HG02798 (cell line): Measurements from ENCODE around the gene INCENP.

ENCODE experiments used
- ATAC-seq: cut with Tn5 transposase; IDR thresholded peaks from one replicate; pipeline ENCODE4 v1.9.1; 2021; ENCODE audit warnings: mild to moderate bottlenecking; ENCODE audit not compliant: unreplicated experiment, poor library complexity

The INCENP gene

GRCh38 chr11:62122076-62122475 is 1.7 kb upstream of the INCENP start:
- ATAC-seq = no peak

GRCh38 chr11:62124186-62125113 is 639 bp downstream of the INCENP start:
- peak; percentile 19 for ATAC-seq

GRCh38 chr11:62125316-62125715 is 1.5 kb downstream of the INCENP start:
- no peak for ATAC-seq

- ATAC-seq = no peak
These were observed 2.1 kb downstream of the INCENP start for GRCh38 chr11:62125881-62126280.

GRCh38 chr11:62127426-62127825 is 3.6 kb downstream of the INCENP start:
- no peak for ATAC-seq

GRCh38 chr11:62127941-62128770 is 4.3 kb downstream of the INCENP start:
- no peak for ATAC-seq

- ATAC-seq = no peak
These were observed 5.0 kb downstream of the INCENP start for GRCh38 chr11:62128835-62129234.

GRCh38 chr11:62129590-62130282 is 5.9 kb downstream of the INCENP start:
- ATAC-seq = no peak

- ATAC-seq = no peak
These were observed 6.7 kb downstream of the INCENP start for GRCh38 chr11:62130283-62131169.

- no peak for ATAC-seq
These were observed 7.3 kb downstream of the INCENP start for GRCh38 chr11:62131170-62131464.

- ATAC-seq = no peak
These were observed 8.4 kb downstream of the INCENP start for GRCh38 chr11:62132191-62132590.

GRCh38 chr11:62132689-62133293 is 9.0 kb downstream of the INCENP start:
- no peak for ATAC-seq

GRCh38 chr11:62133328-62134065 is 9.7 kb downstream of the INCENP start:
- no peak for ATAC-seq

GRCh38 chr11:62137276-62137861 is 13.6 kb downstream of the INCENP start:
- no peak for ATAC-seq

GRCh38 chr11:62137881-62138629 is 14.2 kb downstream of the INCENP start:
- ATAC-seq = no peak

GRCh38 chr11:62138630-62139425 is 15.0 kb downstream of the INCENP start:
- no peak for ATAC-seq
